ENCODE results near the gene KRT37.

KRT37 gene

DNA sequence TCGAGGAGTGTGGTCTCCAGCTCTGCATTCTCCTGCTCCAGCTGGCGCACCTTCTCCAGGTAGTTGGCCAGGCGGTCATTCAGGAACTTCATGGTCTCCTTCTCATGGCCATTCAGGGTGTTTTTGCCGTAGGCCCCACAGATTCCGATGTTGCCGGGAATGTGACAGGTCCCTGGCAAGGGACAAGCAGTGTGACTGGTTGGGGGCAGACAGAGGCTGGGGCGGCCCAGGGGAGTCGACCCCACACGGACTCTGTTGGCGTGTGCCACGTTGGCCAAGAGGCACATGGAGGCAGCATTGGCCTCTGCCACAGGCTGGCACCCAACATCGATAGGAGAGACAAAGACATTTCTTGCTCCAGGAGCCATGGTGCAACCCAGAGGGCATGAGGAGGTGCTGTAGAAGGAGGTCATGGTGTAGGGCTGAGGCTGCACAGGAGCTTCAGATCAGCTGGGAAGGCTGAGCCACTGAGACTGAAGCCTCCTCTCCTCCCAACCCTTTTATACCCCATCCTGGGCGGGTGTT lies at the start of gene KRT37:
Gene KRT37, minus strand, starts transcription at position 475 of the 525 bp plus-strand sequence. Its CDS starts 62 bp downstream, at position 413.
- DNase-seq (ENCODE audit: low read depth) = no peak

DNA sequence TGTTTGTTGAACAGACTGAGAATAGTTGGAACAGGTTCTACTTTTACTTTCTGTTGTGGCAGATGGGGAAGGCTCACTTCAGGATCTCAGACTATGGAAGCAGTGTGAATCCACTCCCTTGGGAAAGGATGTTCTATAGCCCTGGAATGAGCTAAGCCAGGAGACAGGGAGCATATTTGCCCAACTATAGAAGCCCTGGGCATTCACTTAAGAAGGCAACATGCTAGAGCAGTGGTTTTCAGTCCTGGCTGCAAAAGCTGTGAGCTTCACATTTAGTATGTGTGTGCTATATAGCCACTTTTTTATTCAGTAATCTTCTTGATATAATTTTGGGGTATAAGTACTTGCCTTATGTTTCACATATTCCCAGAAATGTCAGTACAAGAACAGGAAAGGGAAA lies 44.0 kb upstream of the KRT37 start:
- no peak for DNase-seq (ENCODE audit: low read depth)

DNA sequence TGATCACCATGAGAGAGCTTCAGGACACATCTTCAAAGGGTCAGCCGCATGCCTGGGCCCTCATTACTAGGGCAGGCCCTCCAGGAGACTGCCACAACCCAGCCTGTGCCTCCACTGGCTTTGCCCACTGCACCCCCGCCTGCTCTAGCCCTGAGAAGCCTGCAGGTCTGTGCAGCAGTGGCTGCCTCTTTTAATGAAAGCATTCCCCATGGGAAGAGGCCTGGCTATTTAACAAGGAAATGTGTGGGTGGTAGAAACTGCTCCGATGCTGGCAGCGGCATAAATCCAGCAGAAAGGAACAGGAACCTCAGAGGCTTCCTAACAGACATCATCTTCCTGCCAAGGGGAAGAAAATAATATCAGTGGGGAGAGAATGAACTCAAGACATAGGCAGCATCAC lies 43.2 kb upstream of the KRT37 start:
- DNase-seq (ENCODE audit: low read depth) = no peak

DNA sequence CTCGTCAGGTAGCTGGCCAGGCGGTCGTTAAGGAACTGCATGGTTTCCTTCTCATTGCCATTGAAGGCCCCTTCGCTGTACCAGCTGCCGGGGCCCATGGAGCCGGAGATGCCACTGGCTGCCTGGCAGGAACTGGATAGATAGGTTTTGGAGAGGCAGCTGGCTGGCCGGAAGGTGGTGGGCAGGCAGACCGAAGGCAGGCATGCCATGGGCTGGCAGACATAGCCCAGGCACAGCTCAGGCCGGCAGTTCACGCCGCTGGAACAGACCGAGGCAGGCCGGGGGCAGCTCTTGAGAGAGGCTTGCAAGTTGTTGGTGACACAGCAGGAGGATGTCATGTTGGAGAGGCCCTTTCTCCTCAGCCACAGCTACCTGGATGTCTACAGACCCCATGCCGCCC lies 42.6 kb upstream of the KRT37 start, which contains the start of gene KRT32:
Gene KRT32, minus strand, starts transcription at position 399 of the 400 bp plus-strand sequence. Its CDS starts 61 bp downstream, at position 338.
- DNase-seq (ENCODE audit: low read depth) = no peak

DNA sequence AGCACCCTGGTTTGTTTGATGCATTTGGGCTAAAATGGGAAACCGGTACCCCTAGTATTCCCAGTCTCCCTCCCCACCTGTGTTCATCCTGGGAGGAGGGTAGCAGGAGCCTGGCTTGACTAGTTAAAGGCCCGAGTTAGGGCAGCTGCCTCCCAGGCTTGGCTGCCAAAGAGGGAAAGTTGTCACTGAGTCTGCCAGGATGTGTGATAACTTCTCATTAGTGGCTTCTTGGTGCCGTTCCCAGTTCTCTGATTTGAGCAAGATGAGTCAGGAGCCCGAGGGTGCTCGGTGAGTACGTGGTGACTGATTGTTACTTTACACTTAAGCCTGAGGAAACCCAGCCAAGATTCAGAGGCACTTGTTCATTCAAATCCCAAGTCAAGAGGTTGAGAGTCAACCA lies 40.3 kb upstream of the KRT37 start:
- no peak for DNase-seq (ENCODE audit: low read depth)

DNA sequence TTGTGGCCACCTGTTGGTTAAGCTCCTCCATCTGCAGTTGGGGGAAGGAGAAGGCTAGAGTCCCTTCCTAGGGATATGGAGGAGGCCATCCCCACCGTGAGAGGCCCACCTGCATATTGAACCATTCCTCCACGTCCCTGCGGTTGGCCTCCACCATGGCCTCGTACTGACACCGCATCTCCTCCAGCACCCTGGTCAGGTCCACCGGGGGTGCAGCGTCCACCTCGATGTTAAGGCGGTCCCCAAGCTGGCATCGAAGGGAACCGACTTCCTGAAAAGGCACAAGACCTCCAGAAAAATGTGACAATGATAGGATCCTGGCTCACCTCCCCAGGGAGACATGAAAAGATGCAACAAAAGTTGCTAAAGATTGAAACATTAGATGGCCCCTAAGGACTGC lies 39.8 kb upstream of the KRT37 start:
- DNase-seq (ENCODE audit: low read depth) = no peak

DNA sequence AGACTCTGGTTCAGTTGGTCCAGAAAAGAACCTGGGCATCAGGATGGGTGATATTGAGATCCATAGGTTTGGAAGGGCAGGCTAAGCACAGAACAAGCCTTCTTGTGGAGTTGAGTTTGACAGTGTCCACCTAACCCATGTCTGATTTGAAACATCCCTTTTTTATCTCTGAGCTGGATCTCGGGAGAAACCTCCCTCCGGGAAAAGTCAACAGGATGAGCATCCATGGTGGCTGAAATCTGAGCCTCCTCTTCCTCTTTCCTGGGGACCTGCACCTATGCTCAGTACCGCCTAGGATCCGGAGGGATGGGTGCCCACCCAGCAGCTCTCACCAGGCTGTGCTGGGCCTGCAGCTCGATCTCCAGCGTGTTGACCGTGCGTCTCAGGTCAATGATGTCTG lies 39.4 kb upstream of the KRT37 start:
- DNase-seq (ENCODE audit: low read depth) = no peak

DNA sequence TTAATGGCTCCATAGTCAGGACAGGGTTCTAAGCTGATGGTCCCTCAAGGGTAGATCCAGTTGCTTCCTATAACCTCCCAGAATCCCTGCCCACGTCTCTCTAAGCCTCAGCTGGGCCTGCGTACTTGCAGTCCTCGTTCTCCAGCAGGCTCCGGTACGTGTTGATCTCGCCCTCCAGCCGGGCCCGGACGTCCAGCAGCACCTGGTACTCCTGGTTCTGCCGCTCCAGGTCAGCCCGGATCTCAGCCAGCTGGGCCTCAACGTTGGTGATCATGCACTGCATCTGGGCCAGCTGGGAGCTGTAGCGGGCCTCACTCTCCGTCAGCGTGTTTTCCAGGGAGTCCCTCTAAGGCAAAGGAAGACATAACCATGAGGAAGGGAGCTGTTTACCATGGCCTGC lies 38.3 kb upstream of the KRT37 start:
- DNase-seq (ENCODE audit: low read depth) = no peak

DNA sequence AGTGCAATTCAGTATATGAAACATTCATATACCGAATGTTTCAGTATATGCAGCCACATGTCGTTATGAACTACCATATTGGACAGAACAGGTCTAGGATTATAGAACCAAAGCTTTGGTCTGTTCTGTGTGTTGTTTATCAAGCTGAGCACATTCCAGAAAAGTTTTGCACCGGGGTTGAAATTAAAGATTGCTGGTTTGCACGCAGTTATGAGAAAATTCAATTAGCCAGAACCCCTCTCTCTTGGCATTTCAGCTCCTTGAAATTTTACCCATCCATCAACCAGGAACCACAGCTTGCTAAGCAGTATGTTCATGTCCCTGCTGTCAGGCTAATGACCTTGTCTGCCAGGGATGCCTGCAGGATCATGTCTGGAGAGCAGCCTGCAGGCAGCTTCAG lies 33.3 kb upstream of the KRT37 start:
- DNase-seq (ENCODE audit: low read depth) = no peak

DNA sequence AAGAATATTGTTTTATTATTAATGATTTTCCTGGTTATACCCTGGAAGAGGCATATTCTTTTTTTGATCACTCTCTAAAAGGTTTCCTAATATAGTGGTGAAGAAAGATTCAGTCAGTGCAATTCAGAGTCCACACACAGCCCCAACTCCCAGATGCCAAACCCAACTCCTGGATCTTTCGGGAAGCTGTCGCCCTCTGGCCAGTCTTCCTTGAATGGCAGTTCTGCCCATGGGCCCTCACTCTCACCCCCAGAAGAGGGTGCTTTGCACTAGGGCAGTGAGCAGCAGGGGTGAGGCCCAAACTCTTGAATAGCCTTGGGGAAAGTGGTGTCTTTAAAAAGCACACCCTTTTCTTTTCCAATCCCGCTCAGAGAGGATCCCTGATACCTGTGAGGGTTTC lies 31.8 kb upstream of the KRT37 start:
- DNase-seq (ENCODE audit: low read depth) = no peak

DNA sequence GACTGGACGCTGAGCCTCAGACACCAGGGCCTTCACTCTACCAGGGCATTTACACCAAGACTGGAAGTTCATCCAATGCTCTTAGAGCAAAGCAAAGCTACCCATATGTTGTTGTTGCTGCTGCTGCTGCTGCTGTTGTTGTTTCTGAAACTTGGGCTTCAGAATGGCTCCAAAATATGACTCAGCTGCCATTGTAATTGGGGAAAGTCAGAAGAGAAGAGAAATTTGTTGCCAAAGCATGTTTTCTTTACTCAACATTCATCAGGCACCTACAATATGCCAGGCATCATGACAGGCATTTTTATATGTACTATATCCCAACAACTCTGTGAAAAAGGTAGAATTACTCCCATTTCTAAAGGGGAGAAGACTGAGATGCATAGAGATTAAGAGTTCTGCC lies 30.9 kb upstream of the KRT37 start:
- no peak for DNase-seq (ENCODE audit: low read depth)

DNA sequence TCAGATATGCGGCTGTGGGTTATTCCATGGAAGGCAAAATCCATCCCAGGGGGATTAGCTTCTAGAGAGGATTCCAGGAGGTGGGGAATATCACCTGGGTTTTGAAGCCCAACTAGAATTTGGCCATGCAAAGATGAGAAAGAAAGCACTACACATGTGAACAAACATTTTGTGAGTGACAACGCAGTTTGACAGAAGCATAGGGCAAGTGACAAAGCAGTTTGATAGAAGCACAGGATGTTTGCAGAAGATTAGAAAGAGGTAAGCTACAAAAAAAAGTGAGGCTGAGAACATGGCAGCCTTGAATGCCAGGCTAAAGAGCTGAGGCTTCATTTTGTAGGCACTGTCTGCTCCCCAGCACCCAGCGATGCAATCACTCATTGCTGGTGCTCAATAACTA lies 28.7 kb upstream of the KRT37 start:
- no peak for DNase-seq (ENCODE audit: low read depth)

DNA sequence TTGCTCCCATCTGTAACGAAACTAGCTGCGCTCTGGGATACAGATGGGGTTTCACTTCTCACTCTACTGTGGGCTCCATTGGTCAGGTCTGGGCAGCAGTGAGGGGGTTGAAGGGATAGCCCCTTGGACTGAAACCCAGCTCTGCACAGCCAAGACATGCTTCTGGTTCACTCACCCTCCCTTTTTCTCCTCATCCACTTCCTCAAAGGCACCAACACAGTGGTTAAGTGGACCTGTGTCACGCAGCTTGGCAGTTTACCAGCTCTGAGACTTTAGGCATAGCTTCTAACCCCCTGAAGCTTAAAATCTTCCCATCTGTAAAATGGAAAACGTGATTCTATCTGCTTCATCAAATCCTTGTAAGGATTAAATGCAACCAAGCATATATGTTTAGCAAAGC lies 27.9 kb upstream of the KRT37 start:
- no peak for DNase-seq (ENCODE audit: low read depth)

DNA sequence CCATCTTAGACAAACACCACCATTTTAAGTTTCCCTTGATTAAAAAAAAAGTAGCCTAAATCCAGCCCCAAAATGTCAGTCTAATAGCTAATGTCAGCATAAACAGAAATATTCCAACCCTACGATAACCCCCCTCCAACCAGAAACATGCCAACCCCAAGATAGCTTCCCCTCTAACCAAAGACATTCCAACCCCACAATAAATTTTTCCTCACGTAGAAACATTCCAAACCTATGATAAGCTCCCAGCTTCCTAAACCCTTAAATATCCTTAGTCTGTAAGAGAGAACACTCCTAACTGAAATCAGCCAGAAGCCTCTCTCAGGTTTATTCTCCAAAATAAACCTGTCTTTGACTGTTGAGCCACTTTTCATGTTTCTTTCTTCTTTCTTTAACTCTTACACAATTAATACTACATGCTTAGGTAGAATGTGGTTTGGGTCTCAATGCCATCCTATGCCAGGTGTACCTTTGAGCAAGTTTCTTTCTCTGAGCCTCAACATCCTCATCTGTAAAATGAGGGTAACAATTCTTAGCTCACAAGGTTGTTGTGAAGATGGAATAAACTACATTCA lies 26.9 kb upstream of the KRT37 start:
- DNase-seq (ENCODE audit: low read depth) = no peak

DNA sequence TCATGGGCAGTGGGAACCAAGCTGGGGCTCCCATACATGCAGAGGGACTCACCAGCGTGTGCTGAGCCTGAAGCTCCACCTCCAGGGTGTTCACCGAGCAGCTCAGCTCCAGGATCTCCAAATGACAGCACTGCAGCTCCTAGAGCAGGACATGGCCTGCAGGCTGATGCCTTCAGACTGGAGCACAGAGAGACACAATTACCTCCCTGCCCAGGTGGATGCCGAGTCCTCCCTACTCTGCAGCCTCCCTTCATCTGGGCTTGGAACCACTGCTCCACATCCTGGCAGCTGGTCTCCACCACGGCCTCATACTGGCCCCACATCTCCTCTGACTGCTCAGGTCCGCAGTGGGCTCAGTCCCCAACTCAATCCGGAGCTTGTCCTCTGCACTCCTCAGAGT lies 24.6 kb upstream of the KRT37 start:
- DNase-seq (ENCODE audit: low read depth) = no peak

DNA sequence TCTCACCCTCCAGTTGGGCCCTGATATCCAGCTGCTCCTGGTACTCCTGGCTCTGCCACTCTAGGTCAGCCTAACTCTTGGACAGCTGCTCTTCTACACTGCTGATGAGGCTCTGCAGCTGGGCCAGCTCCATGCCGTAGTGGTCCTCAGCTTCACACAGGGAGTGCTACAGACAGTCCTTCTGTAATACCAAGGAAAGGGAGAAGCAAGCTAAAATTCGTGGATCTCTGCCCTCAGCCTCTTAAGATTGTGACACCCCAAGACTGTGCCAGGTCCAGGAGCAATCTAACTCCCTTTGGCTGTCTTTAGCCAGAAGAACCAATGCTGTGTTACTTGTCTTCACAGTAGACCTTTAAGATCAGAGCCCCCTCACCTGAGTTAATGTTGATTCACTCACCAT lies 24.1 kb upstream of the KRT37 start:
- DNase-seq (ENCODE audit: low read depth) = no peak

DNA sequence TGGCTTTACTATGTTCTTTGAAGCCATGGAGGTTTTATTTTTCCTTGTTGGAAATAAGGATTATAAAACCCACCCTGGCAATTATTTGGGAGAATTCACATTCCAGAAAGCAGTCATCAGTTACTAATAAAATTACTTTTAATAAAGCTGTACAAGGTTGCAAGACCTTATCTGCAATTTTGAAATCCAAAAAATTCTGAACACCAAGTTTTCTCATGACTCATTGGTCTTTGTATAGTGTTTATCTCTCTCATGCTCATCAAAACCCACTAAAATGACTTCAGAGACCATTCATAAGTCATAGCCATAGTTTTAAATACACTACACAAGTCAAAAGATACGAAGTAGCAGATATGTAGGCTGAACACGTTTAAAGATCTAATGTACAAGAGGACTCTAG lies 22.4 kb upstream of the KRT37 start:
- no peak for DNase-seq (ENCODE audit: low read depth)

DNA sequence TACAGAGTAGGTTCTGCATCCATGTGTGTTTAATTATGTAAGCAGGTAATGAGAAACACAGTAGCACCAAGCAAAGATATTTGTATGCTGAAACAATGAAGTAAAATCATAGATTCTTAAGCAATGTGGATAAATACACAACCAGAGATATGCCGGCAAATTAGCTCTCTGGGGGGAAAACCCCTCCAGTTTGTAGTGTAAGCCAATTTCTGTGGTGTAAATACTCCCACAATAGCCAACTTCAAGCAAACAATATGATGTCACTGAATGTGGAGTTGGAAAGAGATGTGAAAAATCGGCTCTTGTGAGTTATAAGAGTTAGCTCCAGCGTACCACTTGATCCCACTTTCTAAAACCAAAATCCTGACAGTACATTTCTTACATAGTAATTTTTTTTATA lies 20.3 kb upstream of the KRT37 start:
- DNase-seq (ENCODE audit: low read depth) = no peak

DNA sequence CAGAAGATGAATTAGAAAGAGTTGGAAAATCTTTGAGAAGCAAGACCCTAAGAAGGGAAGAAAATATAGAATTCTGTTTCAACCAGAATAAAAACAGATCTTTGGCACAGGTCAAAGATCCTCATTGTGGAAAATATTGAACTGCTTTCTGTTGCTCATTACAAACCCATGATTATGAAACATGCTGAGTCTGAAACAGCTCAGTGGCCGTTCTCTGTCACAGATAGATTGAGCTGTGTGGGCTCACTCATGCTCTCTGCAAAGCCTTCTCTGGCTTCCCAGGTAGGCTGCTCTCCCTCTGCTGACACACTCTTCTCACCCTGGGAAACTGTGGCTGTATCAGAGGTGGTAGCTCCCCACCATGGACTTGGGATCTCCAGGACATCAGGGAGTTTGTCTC lies 19.8 kb upstream of the KRT37 start:
- DNase-seq (ENCODE audit: low read depth) = no peak

DNA sequence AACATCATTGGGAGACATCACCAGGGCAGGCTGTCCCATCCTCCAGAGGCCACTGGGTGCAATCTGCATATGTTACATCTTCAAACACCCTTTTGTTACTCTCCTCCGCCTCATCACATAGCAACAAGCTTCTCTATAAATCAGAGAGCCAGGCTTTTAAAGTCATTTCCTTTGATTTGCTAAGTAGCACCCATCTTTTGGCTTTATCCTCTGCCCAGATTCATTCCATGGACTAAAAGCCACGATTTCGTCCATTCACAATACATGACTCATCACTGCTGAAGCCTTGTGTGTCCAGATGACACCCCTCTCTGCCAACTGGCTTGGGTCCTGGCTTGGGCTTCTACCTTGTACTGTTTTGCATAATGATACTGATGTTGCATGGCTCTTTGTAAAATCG lies 18.4 kb upstream of the KRT37 start:
- DNase-seq (ENCODE audit: low read depth) = no peak

DNA sequence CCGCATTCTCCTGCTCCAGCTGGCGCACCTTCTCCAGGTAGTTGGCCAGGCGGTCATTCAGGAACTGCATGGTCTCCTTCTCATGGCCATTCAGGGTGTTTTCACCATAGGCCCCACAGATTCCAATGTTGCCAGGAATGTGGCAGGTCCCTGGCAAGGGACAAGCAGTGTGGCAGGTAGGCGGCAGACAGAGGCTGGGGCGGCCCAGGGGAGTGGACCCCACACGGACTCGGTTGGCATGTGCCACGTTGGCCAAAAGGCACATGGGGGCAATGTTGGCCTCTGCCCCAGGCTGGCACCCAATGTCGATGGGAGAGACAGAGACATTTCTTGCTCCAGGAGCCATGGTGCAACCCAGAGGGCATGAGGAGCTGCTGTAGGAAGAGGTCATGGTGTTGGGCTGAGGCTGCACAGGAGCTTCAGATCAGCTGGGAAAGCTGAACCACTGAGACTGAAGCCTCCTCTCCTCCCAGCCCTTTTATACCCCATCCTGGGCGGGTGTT lies 16.2 kb upstream of the KRT37 start, which contains the start of gene KRT38:
Gene KRT38, minus strand, starts transcription at position 453 of the 503 bp plus-strand sequence. Its CDS starts 62 bp downstream, at position 391.
- DNase-seq (ENCODE audit: low read depth) = no peak

DNA sequence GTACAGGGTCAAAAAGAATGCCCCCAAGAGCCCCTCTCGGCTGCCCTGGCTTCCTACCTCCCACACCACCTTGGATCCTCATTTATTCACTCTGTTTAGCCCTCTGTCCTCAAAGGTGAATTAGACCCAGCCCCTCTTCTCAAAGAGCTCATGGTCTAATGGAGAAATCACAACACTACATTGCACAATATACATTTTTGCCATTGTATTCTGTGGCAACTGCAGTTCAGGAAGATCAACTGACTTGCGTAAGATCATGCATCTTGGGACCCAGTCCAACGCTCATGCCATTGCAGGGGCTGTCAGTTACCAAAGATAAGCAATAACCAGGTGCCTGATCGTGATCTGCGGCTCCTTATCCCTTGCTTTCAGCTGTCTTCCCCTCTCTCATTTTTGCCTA lies 15.0 kb upstream of the KRT37 start:
- DNase-seq (ENCODE audit: low read depth) = no peak

DNA sequence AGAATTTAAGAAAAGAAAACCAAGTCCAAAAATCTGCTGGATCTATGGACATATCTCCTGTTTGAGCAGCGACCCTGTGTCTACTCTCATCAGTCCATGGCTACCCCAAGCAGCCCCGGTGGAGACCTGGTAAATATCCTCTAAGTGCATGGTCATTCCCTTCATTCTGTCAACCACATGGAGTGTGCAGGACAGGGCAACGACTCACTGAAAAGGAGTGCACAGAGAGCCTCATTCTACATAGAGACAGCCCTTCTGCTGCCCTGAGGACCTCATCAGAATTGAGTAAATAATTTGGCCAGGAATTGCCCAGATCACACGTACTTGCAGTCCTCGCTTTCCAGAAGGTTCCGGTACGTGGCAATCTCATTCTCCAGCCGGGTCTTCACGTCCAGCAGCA lies 13.4 kb upstream of the KRT37 start:
- no peak for DNase-seq (ENCODE audit: low read depth)

DNA sequence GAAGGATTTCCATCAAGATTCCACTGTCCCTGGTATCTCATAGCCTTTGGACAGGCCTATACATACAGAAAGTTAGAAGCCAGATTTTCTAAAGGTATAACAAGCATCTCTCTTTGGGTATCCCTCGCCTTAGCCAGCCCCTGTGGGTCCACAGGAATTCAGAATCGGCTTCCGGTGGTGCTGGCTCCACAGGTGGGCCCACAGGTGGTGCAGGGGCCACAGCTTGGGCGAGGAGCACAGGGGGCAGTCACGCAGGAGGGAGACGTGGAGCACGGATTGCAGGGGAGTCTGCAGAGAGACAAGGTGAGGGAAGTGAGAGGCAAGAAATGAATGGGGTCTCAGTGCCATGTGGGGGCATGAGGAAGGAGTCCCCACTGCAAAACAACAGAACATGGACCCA lies 12.9 kb upstream of the KRT37 start:
- DNase-seq (ENCODE audit: low read depth) = no peak

Data from stimulated activated CD8-positive, alpha-beta memory T cell treated with anti-CD3 and anti-CD28 coated beads, Interleukin-15, amount 100 ng/mL, for 1 hour (primary cell).